Esophagus squamous epithelium (tissue), 4 donors: ENCODE data around the gene CNDP2.

ENCODE experiments used
- POLR2A ChIP-seq, 4 donors: fragments of 450-650 bp; IDR thresholded peaks; one replicate each; pipeline ENCODE4 v1.6.1; 2017; ENCODE audit warnings: antibody characterized with exemption in 4 of 4, mild to moderate bottlenecking in 4 of 4, moderate library complexity in 3 of 4
- TF ChIP-seq, protein P1 (sequence below), 6 experiments: fragments of 450-650 bp in 4 of 6; fragments of 200-600 bp in 2 of 6; sonication (generic) in 2 of 6; IDR thresholded peaks; one replicate each; pipeline ENCODE4 v1.5.1; 2016 to 2019; ENCODE audit warnings: antibody characterized with exemption in 6 of 6, mild to moderate bottlenecking in 4 of 6, moderate library complexity in 4 of 6

DNA sequence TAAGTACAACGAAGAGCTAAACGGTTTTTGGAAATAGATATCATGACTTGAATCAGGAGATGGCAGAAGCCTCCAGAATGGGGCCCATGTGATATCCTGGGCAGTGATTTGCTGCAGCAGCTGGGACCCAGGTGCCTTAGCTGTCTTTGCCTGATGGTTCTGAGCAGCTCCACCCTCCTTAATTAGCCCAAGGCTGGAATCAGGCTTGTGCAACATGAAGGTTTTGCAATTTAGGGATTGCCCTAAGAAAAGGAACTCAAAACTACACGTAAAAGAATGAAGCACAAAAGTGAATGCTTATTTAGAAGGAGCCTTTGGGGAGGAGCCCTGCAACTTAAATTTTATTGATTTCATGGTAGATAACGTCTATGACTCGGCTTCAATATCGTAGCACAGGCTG lies 17.3 kb upstream of the CNDP2 start:
- TF ChIP-seq, protein P1, sequence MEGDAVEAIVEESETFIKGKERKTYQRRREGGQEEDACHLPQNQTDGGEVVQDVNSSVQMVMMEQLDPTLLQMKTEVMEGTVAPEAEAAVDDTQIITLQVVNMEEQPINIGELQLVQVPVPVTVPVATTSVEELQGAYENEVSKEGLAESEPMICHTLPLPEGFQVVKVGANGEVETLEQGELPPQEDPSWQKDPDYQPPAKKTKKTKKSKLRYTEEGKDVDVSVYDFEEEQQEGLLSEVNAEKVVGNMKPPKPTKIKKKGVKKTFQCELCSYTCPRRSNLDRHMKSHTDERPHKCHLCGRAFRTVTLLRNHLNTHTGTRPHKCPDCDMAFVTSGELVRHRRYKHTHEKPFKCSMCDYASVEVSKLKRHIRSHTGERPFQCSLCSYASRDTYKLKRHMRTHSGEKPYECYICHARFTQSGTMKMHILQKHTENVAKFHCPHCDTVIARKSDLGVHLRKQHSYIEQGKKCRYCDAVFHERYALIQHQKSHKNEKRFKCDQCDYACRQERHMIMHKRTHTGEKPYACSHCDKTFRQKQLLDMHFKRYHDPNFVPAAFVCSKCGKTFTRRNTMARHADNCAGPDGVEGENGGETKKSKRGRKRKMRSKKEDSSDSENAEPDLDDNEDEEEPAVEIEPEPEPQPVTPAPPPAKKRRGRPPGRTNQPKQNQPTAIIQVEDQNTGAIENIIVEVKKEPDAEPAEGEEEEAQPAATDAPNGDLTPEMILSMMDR (IDR thresholded peaks at IDR 0.05) = no peak
- no peak for TF ChIP-seq POLR2A (IDR thresholded peaks at IDR 0.05)
